SK-N-SH (cell line): Measurements from ENCODE around the gene CD86. TPM values are rescaled to one million over a fixed set of nuclear protein-coding genes. Genes with fewer than 3 reads are reported as not detected.

Source experiments
- CTCF ChIA-PET: fragments of 300-600, 350-600 bp; formaldehyde crosslinking; extraction: SDS; loops from one replicate; lab custom pipeline; 2021; lab: Yijun Ruan, JAX
- POLR2A ChIA-PET: fragments of 350-600 bp; sonication (Branson Sonifier 250); formaldehyde crosslinking; extraction: SDS; loops from one replicate; lab custom pipeline; 2020; ENCODE audit warnings: antibody characterized with exemption, inconsistent platforms; lab: Yijun Ruan, JAX
- DNase-seq: peaks from one replicate; pipeline ENCODE4 v3.0.0; 2012
- H2AFZ ChIP-seq: fragments of 200-600 bp; sonication (generic); 2 replicates; pipeline ENCODE4 v1.8.1; 2016; ENCODE audit warnings: antibody characterized with exemption, mild to moderate bottlenecking, low read depth
- H3F3A ChIP-seq: fragments of 200-600 bp; sonication (generic); replicated peaks from 2 replicates; pipeline ENCODE3; 2016; ENCODE audit warnings: antibody characterized with exemption, mild to moderate bottlenecking; ENCODE audit not compliant: insufficient read depth
- H3K27ac ChIP-seq, 2 experiments: fragments of 200-500 bp in 1 of 2; fragments of 200-600 bp in 1 of 2; sonication (Bioruptor generic) in 1 of 2; sonication (generic), shearing (Covaris generic) in 1 of 2; 2 replicates each; pipeline versions ENCODE4 v1.5.1 to v1.6.1; 2014 to 2016; ENCODE audit warnings: low read depth in 2 of 2, inconsistent platforms in 1 of 2, low read length in 1 of 2, mild to moderate bottlenecking in 1 of 2, mixed read lengths in 1 of 2
- H3K27me3 ChIP-seq: fragments of 200-600 bp; sonication (generic), shearing (Covaris generic); 2 replicates; pipeline ENCODE4 v1.6.1; 2016; ENCODE audit warnings: mixed run types; ENCODE audit not compliant: insufficient read depth
- H3K36me3 ChIP-seq, 2 experiments: fragments of 200-500 bp in 1 of 2; fragments of 200-600 bp in 1 of 2; sonication (Bioruptor generic) in 1 of 2; sonication (generic) in 1 of 2; replicated peaks in 1 of 2; 2 replicates each; pipeline versions ENCODE3 to v1.5.1; 2014 to 2016; ENCODE audit warnings: low read length in 1 of 2, mild to moderate bottlenecking in 1 of 2; ENCODE audit not compliant: insufficient read depth in 2 of 2, control insufficient read depth in 1 of 2
- H3K4me1 ChIP-seq, 2 experiments: fragments of 200-500 bp in 1 of 2; fragments of 200-600 bp in 1 of 2; sonication (Bioruptor generic) in 1 of 2; sonication (generic), shearing (Covaris generic) in 1 of 2; 2 replicates each; pipeline versions ENCODE4 v1.5.1 to v1.6.1; 2014 to 2016; ENCODE audit warnings: low read depth in 1 of 2, low read length in 1 of 2, mixed run types in 1 of 2; ENCODE audit not compliant: insufficient read depth in 2 of 2, control insufficient read depth in 1 of 2
- H3K4me2 ChIP-seq: fragments of 200-600 bp; sonication (generic), shearing (Covaris generic); 2 replicates; pipeline ENCODE4 v1.6.1; 2017; ENCODE audit warnings: mixed run types
- H3K4me3 ChIP-seq, 2 experiments: fragments of 200-500 bp in 1 of 2; fragments of 200-600 bp in 1 of 2; sonication (Bioruptor generic) in 1 of 2; sonication (generic), shearing (Covaris generic) in 1 of 2; 2 replicates each; pipeline versions ENCODE4 v1.5.1 to v1.8.1; 2014 to 2016; ENCODE audit warnings: low read depth in 2 of 2, inconsistent platforms in 1 of 2, low read length in 1 of 2, mild to moderate bottlenecking in 1 of 2, mixed read lengths in 1 of 2, moderate library complexity in 1 of 2
- H3K79me2 ChIP-seq: fragments of 200-600 bp; sonication (generic); 2 replicates; pipeline ENCODE4 v1.8.1; 2017; ENCODE audit warnings: mild to moderate bottlenecking; ENCODE audit not compliant: insufficient read depth
- H3K9ac ChIP-seq: fragments of 200-600 bp; sonication (generic); 2 replicates; pipeline ENCODE4 v1.6.1; 2017; ENCODE audit warnings: mixed run types
- H3K9me2 ChIP-seq: fragments of 200-600 bp; sonication (generic); 2 replicates; pipeline ENCODE4 v1.6.1; 2017; ENCODE audit warnings: mixed run types
- H3K9me3 ChIP-seq: fragments of 200-600 bp; sonication (generic); 2 replicates; pipeline ENCODE4 v1.6.1; 2017; ENCODE audit warnings: mixed run types, mild to moderate bottlenecking, moderate library complexity
- H4K20me1 ChIP-seq: fragments of 200-600 bp; sonication (generic); 2 replicates; pipeline ENCODE4 v1.6.1; 2017; ENCODE audit warnings: mild to moderate bottlenecking, mixed run types; ENCODE audit not compliant: insufficient read depth
- ELF1 ChIP-seq: IDR thresholded peaks from 2 replicates; pipeline ENCODE4 v1.4.0; 2012
- EZH2phosphoT487 ChIP-seq: fragments of 200-600 bp; sonication (generic); IDR thresholded peaks from 2 replicates; pipeline ENCODE4 v1.6.1; 2017; ENCODE audit warnings: low read depth, mixed run types, mild to moderate bottlenecking, antibody characterized with exemption, moderate library complexity, borderline replicate concordance
- FOXJ3 ChIP-seq: sonication (generic); formaldehyde crosslinking; IDR thresholded peaks from 2 replicates; pipeline ENCODE4 v1.5.1; 2020; ENCODE audit warnings: mild to moderate bottlenecking, missing genetic modification reagents
- NFIC ChIP-seq: IDR thresholded peaks from 2 replicates; pipeline ENCODE4 v1.4.0; 2012; ENCODE audit warnings: borderline replicate concordance
- POLR2AphosphoS5 ChIP-seq: IDR thresholded peaks from 2 replicates; pipeline ENCODE4 v1.6.1; 2012; ENCODE audit warnings: low read depth, low read length
- RAD21 ChIP-seq: IDR thresholded peaks from 2 replicates; pipeline ENCODE4 v1.6.1; 2012; ENCODE audit warnings: mild to moderate bottlenecking, low read length
- REST ChIP-seq: IDR thresholded peaks from 2 replicates; pipeline ENCODE4 v1.6.1; 2012; ENCODE audit warnings: mild to moderate bottlenecking, low read depth, low read length, moderate library complexity
- RFX5 ChIP-seq: IDR thresholded peaks from 2 replicates; pipeline ENCODE4 v1.6.1; 2012; ENCODE audit warnings: mild to moderate bottlenecking, improper control_type of control experiment, low read length
- SIN3A ChIP-seq: IDR thresholded peaks from 2 replicates; pipeline ENCODE4 v1.6.1; 2012; ENCODE audit warnings: low read depth, mild to moderate bottlenecking, low read length, moderate library complexity, borderline replicate concordance
- TEAD4 ChIP-seq: IDR thresholded peaks from 2 replicates; pipeline ENCODE4 v1.4.0; 2012; ENCODE audit warnings: mild to moderate bottlenecking, borderline replicate concordance; ENCODE audit not compliant: insufficient read depth
- USF1 ChIP-seq: IDR thresholded peaks from 2 replicates; pipeline ENCODE4 v1.4.0; 2012; ENCODE audit warnings: low read depth, borderline replicate concordance
- USF2 ChIP-seq: fragments of 150-350 bp; IDR thresholded peaks from 2 replicates; pipeline ENCODE4 v1.6.1; 2017; ENCODE audit warnings: antibody characterized with exemption, low read length, low read depth, borderline replicate concordance
- WGBS: methylation state at CpG from one replicate; pipeline ENCODE4 v1.1.6; 2017; ENCODE audit warnings: low lambda C conversion rate; 5-methylcytosine and 5-hydroxymethylcytosine counted together
- polyA plus RNA-seq, 3 experiments: library from polyadenylated mRNA; depleted of rRNA; stranded (reverse); fragments of >200 nt; gene quantifications; 2 replicates each; pipeline ENCODE4 v1.2.3, GENCODE V29; 2012

CD86 gene
- polyA plus RNA-seq, 1 of the 3 experiments (the other 2 are of a cell fraction): not detected

GRCh38 chr3:122024800-122025199 lies 30.4 kb upstream of the CD86 start:
- Histone ChIP-seq H3K9me2 (no peaks in the 10 kb centered on the region), H3K36me3 (no peaks in the 10 kb centered on the region), H3K79me2 (no peaks in the 10 kb centered on the region), H2AFZ (no peak overlapping the region), H4K20me1 (no peaks in the 10 kb centered on the region), H3K4me2 (no peak overlapping the region), H3K9me3 (no peaks in the 10 kb centered on the region), H3K4me1 (no peaks in the 10 kb centered on the region; a peak in 1 of 4 replicates), H3K27me3 (0 out of 2 replicates have a peak, but pooled peaks cover 5% of the 10 kb centered on the region), H3F3A (no peaks in the 10 kb centered on the region), H3K9ac (no peak overlapping the region), H3K27ac (no peak overlapping the region), H3K4me3 (no peak overlapping the region)
- CTCF ChIA-PET: no interaction called here
- TF ChIP-seq USF2: no peak
- no peak for TF ChIP-seq RFX5
- no peak for TF ChIP-seq NFIC
- TF ChIP-seq FOXJ3 (CRISPR knock-in tag): no peak
- TF ChIP-seq ELF1: no peak
- TF ChIP-seq POLR2AphosphoS5: no peak
- TF ChIP-seq EZH2phosphoT487: no peak
- no peak for TF ChIP-seq TEAD4
- TF ChIP-seq USF1: no peak
- POLR2A ChIA-PET: no interaction called here
- DNase-seq: no peak
- WGBS: 4% methylated on average over 2 of the region's 2 CpGs

GRCh38 chr3:122025296-122025695 lies 29.9 kb upstream of the CD86 start:
- H3K9me2 ChIP-seq: no peaks in the 10 kb centered on the region
- H4K20me1 ChIP-seq: no peaks in the 10 kb centered on the region
- no peak for TF ChIP-seq REST
- no peak for TF ChIP-seq NFIC
- no peak for TF ChIP-seq SIN3A
- no peak for TF ChIP-seq USF2
- TF ChIP-seq RAD21: no peak
- no peaks in the 10 kb centered on the region for H3K36me3 ChIP-seq
- H3K27me3 ChIP-seq: 0 out of 2 replicates have a peak, but pooled peaks cover 5% of the 10 kb centered on the region
- H3K27ac ChIP-seq: no peak overlapping the region
- no peaks in the 10 kb centered on the region; a peak in 1 of 4 replicates for H3K4me1 ChIP-seq
- H3K4me2 ChIP-seq: no peak overlapping the region
- POLR2A ChIA-PET: no interaction called here
- CTCF ChIA-PET: no interaction called here
- H3K79me2 ChIP-seq: no peaks in the 10 kb centered on the region
- H3F3A ChIP-seq: no peaks in the 10 kb centered on the region
- no peak overlapping the region for H3K9ac ChIP-seq
- H3K4me3 ChIP-seq: no peak overlapping the region
- no peaks in the 10 kb centered on the region for H3K9me3 ChIP-seq
- no peak for DNase-seq
- no peak overlapping the region for H2AFZ ChIP-seq
